Measurements from ENCODE around the gene ANKK1. TPM values are rescaled to one million over a fixed set of nuclear protein-coding genes. Genes with fewer than 3 reads are reported as not detected.

The ANKK1 gene
- total and polyA plus RNA-seq, 4 donors = 0.01 to 0.08 TPM; not detected in 2

DNA sequence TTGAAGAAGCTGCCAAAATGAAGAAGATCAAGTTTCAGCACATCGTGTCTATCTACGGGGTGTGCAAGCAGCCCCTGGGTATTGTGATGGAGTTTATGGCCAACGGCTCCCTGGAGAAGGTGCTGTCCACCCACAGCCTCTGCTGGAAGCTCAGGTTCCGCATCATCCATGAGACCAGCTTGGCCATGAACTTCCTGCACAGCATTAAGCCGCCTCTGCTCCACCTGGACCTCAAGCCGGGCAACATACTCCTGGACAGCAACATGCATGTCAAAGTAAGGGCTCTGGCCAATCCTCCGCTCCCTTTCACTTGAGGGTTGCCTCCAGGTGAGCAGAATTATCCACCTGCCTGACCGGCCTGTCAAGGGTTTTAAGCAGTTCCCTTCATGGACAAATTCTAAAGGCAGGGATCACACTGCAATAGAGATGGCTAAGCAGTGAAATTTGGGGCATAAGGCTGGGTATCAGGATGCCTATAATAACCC, 6.0 kb downstream of the ANKK1 start (continued):
- TF ChIP-seq, protein P1, sequence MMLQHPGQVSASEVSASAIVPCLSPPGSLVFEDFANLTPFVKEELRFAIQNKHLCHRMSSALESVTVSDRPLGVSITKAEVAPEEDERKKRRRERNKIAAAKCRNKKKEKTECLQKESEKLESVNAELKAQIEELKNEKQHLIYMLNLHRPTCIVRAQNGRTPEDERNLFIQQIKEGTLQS (IDR thresholded peaks at IDR 0.05) = no peak
- TF ChIP-seq HNF4G (IDR thresholded peaks at IDR 0.05) (no peak), YY1 (IDR thresholded peaks at IDR 0.05) (no peak), SP1 (IDR thresholded peaks at IDR 0.05) (no peak), TAF1 (conservative IDR thresholded peaks at IDR 0.05) (no peak)
- TF ChIP-seq, protein P2, sequence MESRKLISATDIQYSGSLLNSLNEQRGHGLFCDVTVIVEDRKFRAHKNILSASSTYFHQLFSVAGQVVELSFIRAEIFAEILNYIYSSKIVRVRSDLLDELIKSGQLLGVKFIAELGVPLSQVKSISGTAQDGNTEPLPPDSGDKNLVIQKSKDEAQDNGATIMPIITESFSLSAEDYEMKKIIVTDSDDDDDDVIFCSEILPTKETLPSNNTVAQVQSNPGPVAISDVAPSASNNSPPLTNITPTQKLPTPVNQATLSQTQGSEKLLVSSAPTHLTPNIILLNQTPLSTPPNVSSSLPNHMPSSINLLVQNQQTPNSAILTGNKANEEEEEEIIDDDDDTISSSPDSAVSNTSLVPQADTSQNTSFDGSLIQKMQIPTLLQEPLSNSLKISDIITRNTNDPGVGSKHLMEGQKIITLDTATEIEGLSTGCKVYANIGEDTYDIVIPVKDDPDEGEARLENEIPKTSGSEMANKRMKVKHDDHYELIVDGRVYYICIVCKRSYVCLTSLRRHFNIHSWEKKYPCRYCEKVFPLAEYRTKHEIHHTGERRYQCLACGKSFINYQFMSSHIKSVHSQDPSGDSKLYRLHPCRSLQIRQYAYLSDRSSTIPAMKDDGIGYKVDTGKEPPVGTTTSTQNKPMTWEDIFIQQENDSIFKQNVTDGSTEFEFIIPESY (IDR thresholded peaks at IDR 0.05) = no peak

DNA sequence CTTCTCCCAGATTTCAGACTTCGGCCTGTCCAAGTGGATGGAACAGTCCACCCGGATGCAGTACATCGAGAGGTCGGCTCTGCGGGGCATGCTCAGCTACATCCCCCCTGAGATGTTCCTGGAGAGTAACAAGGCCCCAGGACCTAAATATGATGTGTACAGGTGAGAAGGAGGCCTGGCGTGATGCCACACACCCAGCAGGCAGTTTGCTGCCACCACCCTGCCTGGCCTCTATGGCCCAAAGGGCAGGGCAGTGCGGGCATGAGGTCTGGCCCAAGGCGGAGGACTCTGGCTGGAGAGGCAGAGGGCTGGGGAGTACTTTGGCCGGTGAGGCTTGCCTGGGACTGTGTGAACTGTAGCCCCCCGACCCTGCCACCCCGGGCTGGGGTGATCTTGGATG, 7.3 kb downstream of the ANKK1 start:
- no peaks in the 10 kb centered on the region for H3K4me1 ChIP-seq (ENCODE audit: control insufficient read depth in 4 of 4, insufficient read depth in 4 of 4, low read length in 3 of 4)
- no peaks in the 10 kb centered on the region for H3K36me3 ChIP-seq (ENCODE audit: control insufficient read depth in 4 of 4, insufficient read depth in 3 of 4, low read depth in 1 of 4, low read length in 3 of 4)
- no peak overlapping the region for H3K4me3 ChIP-seq (ENCODE audit: low read depth in 1 of 3, low read length in 3 of 3)
- no peak overlapping the region for H3K27ac ChIP-seq (ENCODE audit: low read depth in 1 of 2, low read length in 2 of 2)
- no peaks in the 10 kb centered on the region for H3K9me3 ChIP-seq (ENCODE audit: control insufficient read depth in 4 of 4, low read length in 3 of 4)
- H3K27me3 ChIP-seq (ENCODE audit: control insufficient read depth in 4 of 4, insufficient read depth in 4 of 4, low read length in 3 of 4) = peaks cover 0 to 4% (median 0%) of the 10 kb centered on the region in 4 donors
- WGBS = 91% methylated on average over 11 of the region's 11 CpGs
- no peak overlapping the region for H3K9ac ChIP-seq (ENCODE audit: low read depth in 1 of 2, low read length in 2 of 2)
- TF ChIP-seq EGR1 (IDR thresholded peaks at IDR 0.05; ENCODE audit: low read depth in 2 of 2) = no peak
- TF ChIP-seq SP1 (IDR thresholded peaks at IDR 0.05) = no peak
- DNase-seq (ENCODE audit: low spot score) = no peak

DNA sequence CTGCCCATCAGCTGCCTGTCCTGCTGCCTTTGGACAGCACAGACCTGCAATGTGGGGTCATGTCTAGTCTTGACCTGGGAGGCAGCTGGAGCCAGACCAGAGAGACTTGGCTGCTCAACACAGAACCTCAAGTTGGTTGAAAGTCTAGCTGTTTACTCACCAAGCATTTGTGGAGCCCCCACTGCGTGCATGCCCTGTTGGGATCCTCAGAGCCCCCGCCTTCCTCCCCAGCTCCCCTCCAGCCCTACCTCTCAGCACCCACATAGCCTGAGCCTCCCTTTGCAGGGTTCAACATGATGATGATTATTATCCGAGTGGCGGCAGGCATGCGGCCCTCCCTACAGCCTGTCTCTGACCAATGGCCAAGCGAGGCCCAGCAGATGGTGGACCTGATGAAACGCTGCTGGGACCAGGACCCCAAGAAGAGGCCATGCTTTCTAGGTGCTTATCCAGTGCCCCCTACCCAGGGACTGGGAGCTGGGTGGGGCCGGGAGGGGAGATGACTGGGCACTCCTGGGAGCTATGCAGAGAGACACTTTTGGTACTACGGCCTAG, 8.3 kb downstream of the ANKK1 start:
- no peak overlapping the region for H3K27ac ChIP-seq (ENCODE audit: low read depth in 1 of 2, low read length in 2 of 2)
- H3K27me3 ChIP-seq (ENCODE audit: control insufficient read depth in 4 of 4, insufficient read depth in 4 of 4, low read length in 3 of 4) = peaks cover 0 to 4% (median 0%) of the 10 kb centered on the region in 4 donors
- WGBS = 95% methylated on average over 9 of the region's 9 CpGs
- DNase-seq (ENCODE audit: low spot score) = no peak
- TF ChIP-seq, protein P2 (IDR thresholded peaks at IDR 0.05) = no peak
- TF ChIP-seq RAD21 (IDR thresholded peaks at IDR 0.05) (no peak), HNF4G (IDR thresholded peaks at IDR 0.05) (no peak), FOXA1 (IDR thresholded peaks at IDR 0.05) (no peak), JUND (IDR thresholded peaks at IDR 0.05) (no peak), NR2F2 (IDR thresholded peaks at IDR 0.05) (no peak), HNF4A (conservative IDR thresholded peaks at IDR 0.05) (no peak), YY1 (IDR thresholded peaks at IDR 0.05) (no peak), RXRA (IDR thresholded peaks at IDR 0.05) (no peak), EGR1 (IDR thresholded peaks at IDR 0.05; ENCODE audit: low read depth in 2 of 2) (no peak), SP1 (IDR thresholded peaks at IDR 0.05) (no peak), TAF1 (conservative IDR thresholded peaks at IDR 0.05) (no peak), FOXA2 (IDR thresholded peaks at IDR 0.05) (no peak), GABPA (IDR thresholded peaks at IDR 0.05 in 1 of 2, conservative IDR thresholded peaks at IDR 0.05 in 1 of 2) (no peak)
- TF ChIP-seq, protein P3, sequence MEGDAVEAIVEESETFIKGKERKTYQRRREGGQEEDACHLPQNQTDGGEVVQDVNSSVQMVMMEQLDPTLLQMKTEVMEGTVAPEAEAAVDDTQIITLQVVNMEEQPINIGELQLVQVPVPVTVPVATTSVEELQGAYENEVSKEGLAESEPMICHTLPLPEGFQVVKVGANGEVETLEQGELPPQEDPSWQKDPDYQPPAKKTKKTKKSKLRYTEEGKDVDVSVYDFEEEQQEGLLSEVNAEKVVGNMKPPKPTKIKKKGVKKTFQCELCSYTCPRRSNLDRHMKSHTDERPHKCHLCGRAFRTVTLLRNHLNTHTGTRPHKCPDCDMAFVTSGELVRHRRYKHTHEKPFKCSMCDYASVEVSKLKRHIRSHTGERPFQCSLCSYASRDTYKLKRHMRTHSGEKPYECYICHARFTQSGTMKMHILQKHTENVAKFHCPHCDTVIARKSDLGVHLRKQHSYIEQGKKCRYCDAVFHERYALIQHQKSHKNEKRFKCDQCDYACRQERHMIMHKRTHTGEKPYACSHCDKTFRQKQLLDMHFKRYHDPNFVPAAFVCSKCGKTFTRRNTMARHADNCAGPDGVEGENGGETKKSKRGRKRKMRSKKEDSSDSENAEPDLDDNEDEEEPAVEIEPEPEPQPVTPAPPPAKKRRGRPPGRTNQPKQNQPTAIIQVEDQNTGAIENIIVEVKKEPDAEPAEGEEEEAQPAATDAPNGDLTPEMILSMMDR (IDR thresholded peaks at IDR 0.05; ENCODE audit: low read depth, low read length, missing input control) = no peak
- TF ChIP-seq, protein P4, sequence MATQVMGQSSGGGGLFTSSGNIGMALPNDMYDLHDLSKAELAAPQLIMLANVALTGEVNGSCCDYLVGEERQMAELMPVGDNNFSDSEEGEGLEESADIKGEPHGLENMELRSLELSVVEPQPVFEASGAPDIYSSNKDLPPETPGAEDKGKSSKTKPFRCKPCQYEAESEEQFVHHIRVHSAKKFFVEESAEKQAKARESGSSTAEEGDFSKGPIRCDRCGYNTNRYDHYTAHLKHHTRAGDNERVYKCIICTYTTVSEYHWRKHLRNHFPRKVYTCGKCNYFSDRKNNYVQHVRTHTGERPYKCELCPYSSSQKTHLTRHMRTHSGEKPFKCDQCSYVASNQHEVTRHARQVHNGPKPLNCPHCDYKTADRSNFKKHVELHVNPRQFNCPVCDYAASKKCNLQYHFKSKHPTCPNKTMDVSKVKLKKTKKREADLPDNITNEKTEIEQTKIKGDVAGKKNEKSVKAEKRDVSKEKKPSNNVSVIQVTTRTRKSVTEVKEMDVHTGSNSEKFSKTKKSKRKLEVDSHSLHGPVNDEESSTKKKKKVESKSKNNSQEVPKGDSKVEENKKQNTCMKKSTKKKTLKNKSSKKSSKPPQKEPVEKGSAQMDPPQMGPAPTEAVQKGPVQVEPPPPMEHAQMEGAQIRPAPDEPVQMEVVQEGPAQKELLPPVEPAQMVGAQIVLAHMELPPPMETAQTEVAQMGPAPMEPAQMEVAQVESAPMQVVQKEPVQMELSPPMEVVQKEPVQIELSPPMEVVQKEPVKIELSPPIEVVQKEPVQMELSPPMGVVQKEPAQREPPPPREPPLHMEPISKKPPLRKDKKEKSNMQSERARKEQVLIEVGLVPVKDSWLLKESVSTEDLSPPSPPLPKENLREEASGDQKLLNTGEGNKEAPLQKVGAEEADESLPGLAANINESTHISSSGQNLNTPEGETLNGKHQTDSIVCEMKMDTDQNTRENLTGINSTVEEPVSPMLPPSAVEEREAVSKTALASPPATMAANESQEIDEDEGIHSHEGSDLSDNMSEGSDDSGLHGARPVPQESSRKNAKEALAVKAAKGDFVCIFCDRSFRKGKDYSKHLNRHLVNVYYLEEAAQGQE (IDR thresholded peaks at IDR 0.05) = no peak
- TF ChIP-seq, protein P5, sequence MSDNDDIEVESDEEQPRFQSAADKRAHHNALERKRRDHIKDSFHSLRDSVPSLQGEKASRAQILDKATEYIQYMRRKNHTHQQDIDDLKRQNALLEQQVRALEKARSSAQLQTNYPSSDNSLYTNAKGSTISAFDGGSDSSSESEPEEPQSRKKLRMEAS (IDR thresholded peaks at IDR 0.05) = no peak
- TF ChIP-seq, protein P1 (IDR thresholded peaks at IDR 0.05) = no peak
- no peak overlapping the region for H3K4me3 ChIP-seq (ENCODE audit: low read depth in 1 of 3, low read length in 3 of 3)
- no peaks in the 10 kb centered on the region for H3K4me1 ChIP-seq (ENCODE audit: control insufficient read depth in 4 of 4, insufficient read depth in 4 of 4, low read length in 3 of 4)
- no peak overlapping the region for H3K9ac ChIP-seq (ENCODE audit: low read depth in 1 of 2, low read length in 2 of 2)
- H3K36me3 ChIP-seq (ENCODE audit: control insufficient read depth in 4 of 4, insufficient read depth in 3 of 4, low read depth in 1 of 4, low read length in 3 of 4) = no peaks in the 10 kb centered on the region
- no peaks in the 10 kb centered on the region for H3K9me3 ChIP-seq (ENCODE audit: control insufficient read depth in 4 of 4, low read length in 3 of 4)

All from liver (tissue), 9 donors.